RWPE1 (cell line): ENCODE measurements around the gene TMPRSS6.

ENCODE experiments used
- CTCF ChIA-PET: fragments of 350-600 bp; sonication (Branson Sonifier 250); formaldehyde crosslinking; extraction: SDS; loops from one replicate; lab custom pipeline; 2021; lab: Yijun Ruan, JAX
- POLR2A ChIA-PET: fragments of 400-600 bp; formaldehyde crosslinking; extraction: SDS; loops from one replicate; lab custom pipeline; 2020; ENCODE audit warnings: antibody characterized with exemption; ENCODE audit not compliant: low non-redundant PET; lab: Yijun Ruan, JAX
- DNase-seq: peaks from one replicate; pipeline ENCODE4 v3.0.0; 2012; ENCODE audit warnings: low spot score
- H3K27ac ChIP-seq: fragments of 450-650 bp; 2 replicates; pipeline ENCODE4 v1.5.1; 2017
- TF ChIP-seq, protein P1 (sequence below): fragments of 450-650 bp; conservative IDR thresholded peaks from 2 replicates; pipeline ENCODE4 v1.5.1; 2017; ENCODE audit warnings: low read depth, mild to moderate bottlenecking

Gene TMPRSS6

DNA sequence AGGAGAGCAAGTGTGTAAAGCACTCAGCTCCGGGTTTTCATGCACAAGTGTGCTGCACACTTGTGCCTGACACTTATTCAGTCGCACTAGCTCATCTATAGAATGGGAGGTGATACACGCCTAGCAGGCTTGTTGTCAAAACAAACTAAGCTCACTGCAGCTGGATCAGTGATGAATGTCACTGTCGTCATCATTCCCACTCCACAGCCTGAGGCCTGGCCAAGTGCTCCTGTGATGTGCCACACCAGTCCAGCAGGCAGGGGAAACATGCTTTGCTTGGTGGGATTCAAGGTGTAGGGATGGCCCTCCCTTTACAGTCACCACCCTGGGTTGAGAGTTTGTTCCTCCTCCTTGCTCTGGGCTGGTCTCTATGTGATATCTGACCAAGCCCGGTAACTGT is 83.2 kb downstream of the TMPRSS6 start:
- CTCF ChIA-PET, result no interaction called here
- POLR2A ChIA-PET, result no interaction called here
- TF ChIP-seq, protein P1, sequence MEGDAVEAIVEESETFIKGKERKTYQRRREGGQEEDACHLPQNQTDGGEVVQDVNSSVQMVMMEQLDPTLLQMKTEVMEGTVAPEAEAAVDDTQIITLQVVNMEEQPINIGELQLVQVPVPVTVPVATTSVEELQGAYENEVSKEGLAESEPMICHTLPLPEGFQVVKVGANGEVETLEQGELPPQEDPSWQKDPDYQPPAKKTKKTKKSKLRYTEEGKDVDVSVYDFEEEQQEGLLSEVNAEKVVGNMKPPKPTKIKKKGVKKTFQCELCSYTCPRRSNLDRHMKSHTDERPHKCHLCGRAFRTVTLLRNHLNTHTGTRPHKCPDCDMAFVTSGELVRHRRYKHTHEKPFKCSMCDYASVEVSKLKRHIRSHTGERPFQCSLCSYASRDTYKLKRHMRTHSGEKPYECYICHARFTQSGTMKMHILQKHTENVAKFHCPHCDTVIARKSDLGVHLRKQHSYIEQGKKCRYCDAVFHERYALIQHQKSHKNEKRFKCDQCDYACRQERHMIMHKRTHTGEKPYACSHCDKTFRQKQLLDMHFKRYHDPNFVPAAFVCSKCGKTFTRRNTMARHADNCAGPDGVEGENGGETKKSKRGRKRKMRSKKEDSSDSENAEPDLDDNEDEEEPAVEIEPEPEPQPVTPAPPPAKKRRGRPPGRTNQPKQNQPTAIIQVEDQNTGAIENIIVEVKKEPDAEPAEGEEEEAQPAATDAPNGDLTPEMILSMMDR, result no peak
- DNase-seq, result no peak
- peak overlapping the region; percentile 35 for H3K27ac ChIP-seq

DNA sequence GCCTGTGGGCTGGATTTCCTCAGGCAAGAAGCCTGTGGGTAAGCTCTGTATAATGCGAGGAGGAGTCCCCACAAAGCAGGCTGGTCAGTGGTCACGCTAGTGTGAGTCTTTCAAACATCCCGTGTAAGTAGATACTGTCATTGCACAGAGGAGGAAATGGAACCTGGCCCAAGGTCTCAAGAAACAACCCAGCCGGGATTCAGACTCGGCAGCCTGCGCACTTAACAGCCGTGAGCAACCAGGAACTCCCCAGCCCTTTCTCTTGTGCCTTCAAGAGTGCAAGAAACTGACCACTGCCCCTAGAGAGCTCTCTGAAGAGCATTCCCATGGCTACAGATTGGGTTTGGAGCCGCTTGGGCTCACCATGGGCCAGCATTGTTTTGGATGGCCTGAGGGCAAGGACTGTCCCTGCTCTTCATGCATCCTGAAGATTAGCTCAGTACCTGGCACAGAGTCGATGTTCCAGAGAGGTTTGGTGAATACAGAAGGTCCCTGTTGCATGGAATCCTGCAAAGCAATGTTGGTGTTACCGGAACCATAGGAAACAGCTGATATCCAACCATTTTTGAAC is 83.9 kb downstream of the TMPRSS6 start:
- ChIA-PET POLR2A (no interaction called here), CTCF (interaction anchor here (0.6 kb wide), 1 partner anchor 31 kb away, joined by 5 read pairs; no protein-coding TSS in a partner anchor)
- peak overlapping the region; percentile 35 for H3K27ac ChIP-seq
- DNase-seq, result no peak
- TF ChIP-seq, protein P1, result no peak

DNA sequence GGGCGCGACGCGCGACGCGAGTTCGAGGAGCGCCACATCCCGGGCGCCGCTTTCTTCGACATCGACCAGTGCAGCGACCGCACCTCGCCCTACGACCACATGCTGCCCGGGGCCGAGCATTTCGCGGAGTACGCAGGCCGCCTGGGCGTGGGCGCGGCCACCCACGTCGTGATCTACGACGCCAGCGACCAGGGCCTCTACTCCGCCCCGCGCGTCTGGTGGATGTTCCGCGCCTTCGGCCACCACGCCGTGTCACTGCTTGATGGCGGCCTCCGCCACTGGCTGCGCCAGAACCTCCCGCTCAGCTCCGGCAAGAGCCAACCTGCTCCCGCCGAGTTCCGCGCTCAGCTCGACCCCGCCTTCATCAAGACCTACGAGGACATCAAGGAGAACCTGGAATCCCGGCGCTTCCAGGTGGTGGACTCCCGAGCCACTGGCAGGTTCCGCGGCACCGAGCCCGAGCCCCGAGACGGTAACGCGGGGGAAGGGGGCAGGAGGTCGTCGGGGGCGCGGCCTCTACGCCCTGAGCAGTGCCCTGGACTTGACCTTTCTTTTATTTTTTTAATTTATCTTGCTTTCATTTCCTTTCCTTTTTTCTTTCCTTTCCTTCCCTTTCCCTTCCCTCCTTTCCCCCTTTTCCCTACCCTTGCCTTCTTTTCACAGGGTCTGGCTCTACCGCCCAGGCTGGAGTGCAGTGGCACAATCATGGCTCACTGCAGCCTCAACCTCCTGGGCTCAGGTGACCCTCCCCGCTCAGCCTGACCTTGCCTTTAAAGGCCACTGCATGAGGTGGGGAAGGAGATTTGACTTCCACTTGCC is 85.0 kb downstream of the TMPRSS6 start:
- CTCF ChIA-PET, result no interaction called here
- POLR2A ChIA-PET, result no interaction called here

DNA sequence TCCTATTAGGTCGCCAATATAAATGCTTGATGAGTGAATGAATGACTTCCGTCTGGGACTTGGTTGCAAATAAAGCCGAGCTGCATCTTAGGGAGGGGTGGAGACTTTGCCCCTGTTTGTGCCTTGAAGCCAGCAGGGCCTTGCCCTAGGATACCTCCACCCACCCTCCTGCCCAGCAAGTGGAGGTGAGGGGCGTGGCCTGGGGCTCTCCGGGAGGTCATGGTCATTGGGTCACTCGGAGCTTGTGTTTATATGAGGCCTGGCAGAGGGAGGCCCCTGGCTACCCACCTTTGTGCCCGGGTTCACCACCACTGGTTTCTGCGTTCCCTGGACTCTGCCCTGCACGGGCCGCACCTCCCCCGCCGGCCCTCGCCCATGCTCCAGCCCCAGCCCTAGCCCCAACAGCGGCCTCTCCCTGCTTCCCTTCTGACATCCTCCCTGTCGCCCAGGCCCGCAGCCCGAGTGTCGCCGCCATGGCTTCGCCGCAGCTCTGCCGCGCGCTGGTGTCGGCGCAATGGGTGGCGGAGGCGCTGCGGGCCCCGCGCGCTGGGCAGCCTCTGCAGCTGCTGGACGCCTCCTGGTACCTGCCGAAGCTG is 85.7 kb downstream of the TMPRSS6 start:
- ChIA-PET POLR2A (no interaction called here), CTCF (interaction anchor here (0.6 kb wide), 1 partner anchor 37 kb away, joined by 3 read pairs; no protein-coding TSS in a partner anchor)
- no peak for DNase-seq
- TF ChIP-seq, protein P1, result no peak
- no peak overlapping the region for H3K27ac ChIP-seq

More for the DNA sequence above, 85.0 kb downstream of the TMPRSS6 start:
- DNase-seq, result no peak
- H3K27ac ChIP-seq, result peak overlapping the region; percentile 35
- TF ChIP-seq, protein P1, result no peak

DNA sequence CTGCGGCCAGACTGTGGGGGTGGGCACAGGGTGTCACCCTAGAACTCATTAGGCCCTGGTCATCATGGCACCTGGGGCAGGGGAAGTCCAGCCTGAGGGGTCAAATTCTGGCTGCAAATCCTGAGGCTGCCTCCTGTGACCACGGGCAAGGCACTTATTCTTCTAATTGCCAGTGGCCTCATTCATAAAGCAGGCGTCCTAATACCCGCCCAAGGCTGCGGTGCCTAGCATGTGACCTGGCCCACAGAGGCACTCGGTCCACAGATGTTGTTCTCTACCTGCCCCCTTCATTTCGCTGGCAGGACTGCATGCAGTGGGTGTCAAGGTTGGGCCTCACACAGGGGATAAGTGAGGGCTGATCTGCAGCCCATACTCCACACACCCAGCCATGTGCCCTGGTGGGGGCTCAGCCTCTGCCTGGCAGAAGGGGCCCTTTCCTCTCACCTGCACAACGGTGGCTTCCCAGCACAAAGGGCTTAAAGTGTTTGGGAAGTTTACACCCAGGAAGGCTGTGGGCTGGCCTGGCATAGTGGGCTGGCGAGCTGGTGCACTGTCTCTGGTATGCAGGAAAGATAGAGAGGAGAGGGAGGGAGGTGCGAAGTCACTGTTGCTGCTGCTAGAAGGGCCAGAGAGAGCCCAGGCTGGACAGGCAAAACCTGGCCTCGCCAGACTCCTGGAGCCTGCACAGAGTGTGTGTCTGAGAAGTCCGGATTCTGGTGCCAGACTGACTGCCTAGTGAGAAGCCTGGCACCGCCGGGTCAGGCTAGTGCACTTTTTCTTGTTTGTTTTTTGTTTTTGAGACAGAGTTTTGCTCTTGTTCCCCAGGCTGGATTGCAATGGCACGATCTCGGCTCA is 86.8 kb downstream of the TMPRSS6 start:
- peak overlapping the region; percentile 88 for H3K27ac ChIP-seq
- TF ChIP-seq, protein P1, result no peak
- ChIA-PET CTCF (interaction anchor here (0.6 kb wide), 1 partner anchor 36 kb away, joined by 3 read pairs; no protein-coding TSS in a partner anchor), POLR2A (no interaction called here)
- no peak for DNase-seq
